ENCODE results near the gene METAP1D.

METAP1D gene

GRCh38 chr2:172084395-172084644 lies 84.6 kb downstream of the METAP1D start:
- Histone ChIP-seq H3K36me3 (ENCODE audit: control insufficient read depth, insufficient read depth, low read length) (no peaks in the 10 kb centered on the region), H3K4me3 (replicated peaks; ENCODE audit: low read depth, low read length) (peak overlapping the region; percentile 61), H3K27me3 (replicated peaks; ENCODE audit: control insufficient read depth, insufficient read depth, low read length) (no peaks in the 10 kb centered on the region; the same call in none of the 2 replicates)
- no peak for TF ChIP-seq CTCF (IDR thresholded peaks at IDR 0.05; ENCODE audit: insufficient read depth, low read length, poor library complexity, severe bottlenecking)
- DNase-seq (ENCODE audit: extremely low read depth, insufficient read length) = no peak

DNA sequence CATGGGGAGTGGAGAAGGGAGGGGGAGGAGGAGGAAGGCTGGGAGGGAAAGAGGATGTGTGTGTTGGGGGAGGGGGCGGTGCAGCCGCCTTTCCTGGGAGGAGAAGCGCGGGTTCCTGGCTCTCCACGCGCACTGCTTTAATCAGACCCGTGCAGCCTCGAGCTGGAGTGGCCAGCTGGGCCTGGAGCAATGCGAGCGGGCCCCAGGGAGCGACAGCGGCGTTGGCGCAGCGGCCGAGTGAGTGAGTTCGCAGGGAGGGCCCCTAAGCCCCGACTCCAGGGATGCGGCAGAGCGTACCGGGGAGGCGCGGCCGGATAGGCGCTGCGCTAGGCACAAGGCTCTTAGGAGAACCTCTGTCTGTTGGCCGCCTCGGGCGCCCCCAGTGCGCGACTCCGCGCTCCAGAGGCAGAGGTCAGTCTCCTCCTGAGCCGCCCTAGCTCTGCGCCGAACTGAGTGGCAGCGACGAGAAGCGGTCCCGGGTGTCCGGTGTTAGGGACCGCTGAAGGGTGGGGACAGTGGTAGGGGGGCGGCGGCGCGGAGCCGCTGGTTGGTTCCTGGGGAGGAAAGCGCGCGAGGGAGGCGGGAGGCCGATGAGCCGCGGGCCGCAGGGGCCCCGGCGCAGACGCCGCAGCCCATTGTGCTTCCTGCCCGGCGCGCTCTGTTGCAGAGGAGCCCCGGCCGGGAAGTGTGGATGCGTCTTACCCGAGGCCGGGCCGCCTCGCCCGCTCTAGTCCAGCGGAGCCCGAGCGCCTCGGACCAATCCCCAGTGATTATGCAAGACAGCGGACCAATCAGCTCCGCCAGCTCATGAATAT lies 85.1 kb downstream of the METAP1D start:
- Histone ChIP-seq H3K27me3 (replicated peaks; ENCODE audit: control insufficient read depth, insufficient read depth, low read length) (no peaks in the 10 kb centered on the region; the same call in none of the 2 replicates), H3K4me3 (replicated peaks; ENCODE audit: low read depth, low read length) (peak overlapping the region; percentile 61), H3K36me3 (ENCODE audit: control insufficient read depth, insufficient read depth, low read length) (no peaks in the 10 kb centered on the region)
- DNase-seq (ENCODE audit: extremely low read depth, insufficient read length) = peak; percentile 80
- TF ChIP-seq CTCF (IDR thresholded peaks at IDR 0.05; ENCODE audit: insufficient read depth, low read length, poor library complexity, severe bottlenecking) = peak; percentile 16

DNA sequence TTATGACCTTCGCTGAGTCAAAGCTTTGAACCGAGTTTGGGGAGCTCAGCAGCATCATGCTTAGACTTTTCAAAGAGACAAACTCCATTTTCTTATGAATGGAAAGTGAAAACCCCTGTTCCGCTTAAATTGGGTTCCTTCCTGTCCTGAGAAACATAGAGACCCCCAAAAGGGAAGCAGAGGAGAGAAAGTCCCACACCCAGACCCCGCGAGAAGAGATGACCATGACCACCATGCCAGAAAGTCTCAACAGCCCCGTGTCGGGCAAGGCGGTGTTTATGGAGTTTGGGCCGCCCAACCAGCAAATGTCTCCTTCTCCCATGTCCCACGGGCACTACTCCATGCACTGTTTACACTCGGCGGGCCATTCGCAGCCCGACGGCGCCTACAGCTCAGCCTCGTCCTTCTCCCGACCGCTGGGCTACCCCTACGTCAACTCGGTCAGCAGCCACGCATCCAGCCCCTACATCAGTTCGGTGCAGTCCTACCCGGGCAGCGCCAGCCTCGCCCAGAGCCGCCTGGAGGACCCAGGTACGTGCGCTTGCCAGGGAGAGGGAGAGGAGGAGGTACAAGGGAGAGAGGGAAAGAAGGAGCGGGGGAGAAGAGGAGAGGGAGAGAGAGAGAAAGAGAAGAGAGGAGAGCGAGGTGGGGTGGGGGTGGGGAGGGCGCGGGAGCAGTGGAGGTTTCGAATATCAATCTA lies 85.9 kb downstream of the METAP1D start, which contains the start of gene DLX1:
DLX1 (plus strand) TSS at position 48 of the 700 bp plus-strand sequence; CDS start at position 219, 171 bp downstream.
- peak; percentile 57 for DNase-seq (ENCODE audit: extremely low read depth, insufficient read length)
- Histone ChIP-seq H3K4me3 (replicated peaks; ENCODE audit: low read depth, low read length) (peak within 1 kb of the TSS; percentile 61), H3K36me3 (ENCODE audit: control insufficient read depth, insufficient read depth, low read length) (no peaks in the 10 kb centered on the region), H3K27me3 (replicated peaks; ENCODE audit: control insufficient read depth, insufficient read depth, low read length) (peaks cover 1% of the 10 kb centered on the region)
- TF ChIP-seq CTCF (IDR thresholded peaks at IDR 0.05; ENCODE audit: insufficient read depth, low read length, poor library complexity, severe bottlenecking) = no peak

DNA sequence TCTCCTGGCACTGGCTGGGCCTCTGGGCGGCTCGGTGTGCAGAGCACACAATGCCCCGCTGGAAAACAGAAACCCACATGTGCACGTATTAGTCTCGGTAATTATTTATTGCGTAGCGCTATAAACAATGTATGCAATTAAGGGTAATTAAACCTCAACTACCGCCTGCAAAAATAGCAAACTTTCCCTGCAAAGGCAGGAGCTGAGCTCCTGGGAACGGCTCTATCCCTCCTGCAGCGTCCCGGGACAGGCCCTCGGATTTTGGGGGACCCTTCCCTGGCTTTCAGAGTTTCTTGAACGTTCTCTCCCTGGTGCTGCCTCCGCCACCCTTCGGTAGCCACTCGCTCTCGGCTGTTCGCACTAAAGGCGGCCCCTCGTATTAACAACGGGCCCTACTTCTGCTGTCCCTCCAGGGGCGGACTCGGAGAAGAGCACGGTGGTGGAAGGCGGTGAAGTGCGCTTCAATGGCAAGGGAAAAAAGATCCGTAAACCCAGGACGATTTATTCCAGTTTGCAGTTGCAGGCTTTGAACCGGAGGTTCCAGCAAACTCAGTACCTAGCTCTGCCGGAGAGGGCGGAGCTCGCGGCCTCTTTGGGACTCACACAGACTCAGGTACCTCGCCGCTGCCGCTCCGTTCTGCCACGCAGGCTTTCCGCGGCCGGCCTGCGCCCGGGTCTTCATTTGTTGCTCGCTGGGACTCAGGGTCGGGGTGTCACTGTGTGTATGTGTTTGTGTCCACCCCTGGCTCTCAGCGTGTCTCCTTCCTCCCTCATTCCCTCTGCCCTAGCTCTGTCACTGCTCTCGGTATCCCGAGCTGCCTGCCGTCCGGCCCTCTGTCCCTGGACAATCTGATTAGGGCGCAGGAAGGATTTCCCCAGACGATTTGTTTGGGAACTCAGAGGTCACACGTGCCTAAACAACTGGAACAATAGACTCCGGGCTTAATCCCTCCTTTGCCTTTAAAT lies 86.8 kb downstream of the METAP1D start:
- no peak for TF ChIP-seq CTCF (IDR thresholded peaks at IDR 0.05; ENCODE audit: insufficient read depth, low read length, poor library complexity, severe bottlenecking)
- Histone ChIP-seq H3K27me3 (replicated peaks; ENCODE audit: control insufficient read depth, insufficient read depth, low read length) (peaks cover 1% of the 10 kb centered on the region), H3K36me3 (ENCODE audit: control insufficient read depth, insufficient read depth, low read length) (no peaks in the 10 kb centered on the region), H3K4me3 (replicated peaks; ENCODE audit: low read depth, low read length) (peak overlapping the region; percentile 61)
- DNase-seq (ENCODE audit: extremely low read depth, insufficient read length) = no peak

GRCh38 chr2:172087207-172087779 lies 87.5 kb downstream of the METAP1D start:
- peaks cover 1% of the 10 kb centered on the region for H3K27me3 ChIP-seq (replicated peaks; ENCODE audit: control insufficient read depth, insufficient read depth, low read length)
- TF ChIP-seq CTCF (IDR thresholded peaks at IDR 0.05; ENCODE audit: insufficient read depth, low read length, poor library complexity, severe bottlenecking) = no peak
- no peak for DNase-seq (ENCODE audit: extremely low read depth, insufficient read length)
- no peak overlapping the region for H3K4me3 ChIP-seq (replicated peaks; ENCODE audit: low read depth, low read length)
- H3K36me3 ChIP-seq (ENCODE audit: control insufficient read depth, insufficient read depth, low read length) = no peaks in the 10 kb centered on the region
